ENCODE data around the gene PPP1R3C. TPM values are rescaled to one million over a fixed set of nuclear protein-coding genes. Genes with fewer than 3 reads are reported as not detected.

PPP1R3C gene
- total RNA-seq, 8 experiments from 2014 or later = 5.3 to 41.6 (median 18.4) TPM

DNA sequence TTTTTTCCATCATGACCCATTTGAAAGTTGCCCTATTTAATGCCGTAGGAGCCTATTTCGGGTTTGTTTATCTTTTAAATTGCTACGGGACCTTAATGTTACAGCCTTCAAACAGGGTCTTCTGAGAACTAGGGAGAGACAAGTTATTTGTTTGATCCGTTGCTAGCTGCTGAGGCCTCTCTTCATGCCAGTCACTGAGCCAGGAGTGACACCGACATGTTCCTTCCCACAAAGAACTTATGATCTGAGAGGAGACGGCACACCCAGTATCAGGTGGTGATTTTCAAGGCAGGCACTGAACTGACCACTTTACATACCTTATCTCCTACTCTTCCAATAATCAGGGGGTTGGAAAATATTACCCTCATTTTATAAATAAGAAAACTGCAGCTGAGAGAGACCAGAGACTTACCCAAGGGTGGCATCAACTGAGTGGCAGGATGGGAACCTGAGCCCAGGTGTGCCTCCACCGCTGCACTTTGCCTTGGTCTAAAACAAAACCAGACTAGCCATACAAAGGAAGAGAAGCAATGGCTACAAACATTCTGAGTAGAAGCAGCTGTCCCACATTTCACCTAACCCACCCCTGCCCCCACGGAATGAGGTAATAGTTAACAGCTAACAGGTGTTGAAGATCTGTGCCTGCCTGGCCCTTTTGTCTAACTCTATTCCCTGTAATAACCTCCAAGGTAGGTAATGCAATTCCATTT is 40.5 kb downstream of the PPP1R3C start:
- Histone ChIP-seq H3K4me1 (replicated peaks in 1 of 2) (peaks cover 30 to 46% of the 10 kb centered on the region in 2 donors), H3K4me3 (no peak overlapping the region), H3K27ac (no peak overlapping the region)
- ATAC-seq (replicated peaks in 6 of 8) = peak in 1 of 8 experiments; percentile 3
- WGBS, 10 experiments = 30 to 88% (median 77%) methylated on average over 2 to 8 of the region's 8 CpGs; no CpG with 5 or more reads in 1 of the 10 experiments
- in situ Hi-C loops (cut with MboI; ENCODE audit: low pct_unique_long_range_greater_than_20kb in 2 of 9, low sequenced_read_pairs in 9 of 9, unreplicated experiment in 9 of 9) = no loop called here

DNA sequence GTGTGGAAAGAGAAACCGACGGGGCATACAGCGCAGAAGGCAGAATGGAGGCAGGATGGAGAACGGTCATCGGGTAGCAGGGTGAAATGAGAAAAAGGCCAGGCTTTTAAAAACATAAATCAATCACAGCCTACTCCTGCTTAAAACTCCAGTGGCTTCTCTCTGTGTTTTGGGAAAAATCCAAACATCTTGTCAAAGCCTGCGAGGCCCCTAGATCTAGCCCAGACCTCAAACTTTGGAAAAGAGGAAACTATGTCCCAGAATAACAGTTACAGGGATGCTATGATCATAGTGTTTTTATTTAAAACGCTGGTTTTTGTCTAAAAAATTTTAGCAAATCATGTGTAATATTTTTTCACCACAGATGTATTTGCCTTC is 41.1 kb downstream of the PPP1R3C start:
- ATAC-seq (replicated peaks in 6 of 8) = no peak
- 13 to 72% (median 60%) methylated on average over 1 to 7 of the region's 7 CpGs; no CpG with 5 or more reads in 1 of the 10 experiments for WGBS, 10 experiments
- Histone ChIP-seq H3K27ac (no peak overlapping the region), H3K4me3 (no peak overlapping the region), H3K4me1 (replicated peaks in 1 of 2) (peaks cover 32 to 41% of the 10 kb centered on the region in 2 donors)
- in situ Hi-C loops (cut with MboI; ENCODE audit: low pct_unique_long_range_greater_than_20kb in 2 of 9, low sequenced_read_pairs in 9 of 9, unreplicated experiment in 9 of 9) = no loop called here

DNA sequence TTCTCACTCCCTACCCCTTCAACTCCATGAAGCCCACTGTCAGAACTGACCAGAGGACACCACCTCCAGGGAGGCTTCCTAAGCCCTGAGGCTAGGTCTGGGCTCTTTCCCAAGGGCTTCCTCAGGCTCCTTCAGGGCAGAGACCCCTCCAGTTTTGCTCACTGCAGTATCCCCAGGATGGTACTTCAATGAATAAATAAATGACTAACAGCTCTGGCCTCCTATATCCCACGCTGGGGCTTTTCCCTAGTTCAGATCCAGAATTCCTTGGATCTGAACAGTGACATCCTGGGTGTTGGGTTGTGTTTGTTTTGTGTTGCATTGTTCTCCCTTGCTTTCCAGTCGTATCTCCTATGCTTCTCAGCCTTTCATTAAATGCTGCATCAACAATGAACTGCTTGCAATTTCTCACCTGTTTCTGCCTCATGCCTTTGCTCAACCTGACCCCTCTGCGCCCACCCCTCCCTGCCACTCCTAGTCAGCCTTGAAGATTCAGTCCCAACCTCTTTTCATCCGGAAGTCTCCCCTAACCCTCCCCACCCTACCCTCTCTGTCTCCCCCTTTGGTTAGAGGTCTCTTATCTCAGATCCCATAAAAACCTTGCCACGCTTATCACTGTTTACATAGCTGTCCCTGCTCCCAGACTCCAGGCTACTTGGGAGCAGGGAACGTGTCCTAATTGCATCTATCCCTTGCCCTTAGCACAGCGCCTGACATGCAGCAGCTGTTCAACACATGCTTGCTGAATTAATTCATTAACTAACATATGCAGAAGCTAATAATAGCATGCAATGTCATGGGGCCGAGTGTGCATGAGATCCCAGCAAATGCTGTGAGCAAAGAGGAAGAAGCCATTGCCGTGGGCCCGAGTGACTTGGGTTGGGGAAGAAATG is 41.7 kb downstream of the PPP1R3C start:
- in situ Hi-C loops (cut with MboI; ENCODE audit: low pct_unique_long_range_greater_than_20kb in 2 of 9, low sequenced_read_pairs in 9 of 9, unreplicated experiment in 9 of 9) = no loop called here
- no peak overlapping the region for H3K4me3 ChIP-seq
- H3K4me1 ChIP-seq (replicated peaks in 1 of 2) = peaks cover 32 to 39% of the 10 kb centered on the region in 2 donors
- peak overlapping the region in 1 of 2 donors; percentile 31 for H3K27ac ChIP-seq
- peak; percentile 56 to 86 (median 72) for ATAC-seq (replicated peaks in 6 of 8)
- WGBS, 10 experiments = 0 to 100% (median 39%) methylated on average over 1 to 7 of the region's 10 CpGs; no CpG with 5 or more reads in 1 of the 10 experiments

DNA sequence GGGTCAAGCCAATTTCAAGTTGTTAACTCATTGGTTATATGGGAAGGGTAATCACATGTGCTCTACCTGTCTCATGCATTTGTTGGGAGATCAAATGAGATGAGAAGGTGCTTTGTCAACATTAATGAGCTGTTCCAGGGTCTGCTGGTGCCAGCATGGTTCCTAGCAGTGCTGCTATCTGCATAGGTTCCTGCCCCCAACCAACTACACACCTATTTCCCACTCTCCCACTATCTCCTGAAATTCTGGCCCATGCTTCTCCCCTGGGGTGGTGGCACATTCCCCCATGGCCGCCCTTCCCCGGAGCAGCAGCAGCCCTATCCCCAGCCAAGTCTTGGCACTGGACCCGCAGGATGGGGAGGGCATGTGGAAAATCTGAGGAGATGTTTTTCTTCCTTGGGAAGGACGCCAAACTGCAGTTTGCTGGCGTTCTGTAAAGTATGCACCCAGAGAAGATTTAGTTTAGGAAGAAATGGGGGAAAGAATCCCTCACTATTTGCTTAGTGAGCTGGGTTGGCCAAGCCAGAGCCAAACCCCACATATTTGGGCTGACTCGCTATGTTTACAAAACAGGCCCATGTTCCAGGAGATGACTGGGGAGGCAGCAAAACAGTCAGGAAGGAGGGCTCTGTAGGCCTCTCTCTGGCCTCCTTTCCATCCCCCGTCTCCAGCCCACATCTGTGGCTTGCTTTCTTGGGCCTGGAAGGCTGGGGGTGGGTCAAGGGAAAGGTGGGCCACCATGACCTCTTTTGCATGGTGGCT is 42.5 kb downstream of the PPP1R3C start:
- Histone ChIP-seq H3K4me1 (replicated peaks in 1 of 2) (peaks cover 32 to 39% of the 10 kb centered on the region in 2 donors), H3K27ac (no peak overlapping the region)

DNA sequence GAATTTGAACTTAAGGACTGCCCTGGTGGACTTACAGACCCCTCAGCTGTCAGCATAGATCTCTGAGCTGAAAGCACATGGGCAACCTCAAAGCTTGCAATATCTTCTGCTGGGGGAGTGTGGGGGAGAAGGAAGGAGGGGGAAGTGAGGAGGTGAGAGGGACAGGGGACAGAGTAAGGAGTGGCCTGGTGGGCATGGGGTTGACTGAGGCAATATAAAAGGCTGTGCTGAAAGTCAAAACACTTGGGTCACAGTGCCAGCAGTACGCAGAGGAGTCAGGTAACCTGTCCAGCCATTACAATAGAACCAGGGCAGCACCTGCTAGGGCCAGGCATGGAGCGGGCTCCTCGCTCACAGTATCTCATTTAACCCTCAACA is 43.2 kb downstream of the PPP1R3C start:
- ATAC-seq (replicated peaks in 6 of 8) = no peak
- 100% methylated on average over 1 to 2 of the region's 3 CpGs; no CpG with 5 or more reads in 7 of the 10 experiments for WGBS, 10 experiments
- H3K27ac ChIP-seq = no peak overlapping the region
- in situ Hi-C loops (cut with MboI; ENCODE audit: low pct_unique_long_range_greater_than_20kb in 2 of 9, low sequenced_read_pairs in 9 of 9, unreplicated experiment in 9 of 9) = no loop called here
- H3K4me3 ChIP-seq = no peak overlapping the region
- peaks cover 32 to 39% of the 10 kb centered on the region in 2 donors for H3K4me1 ChIP-seq (replicated peaks in 1 of 2)

More for the DNA sequence above, 42.5 kb downstream of the PPP1R3C start:
- peak in 2 of 8 experiments; percentile 4 for ATAC-seq (replicated peaks in 6 of 8)
- no peak overlapping the region for H3K4me3 ChIP-seq
- in situ Hi-C loops (cut with MboI; ENCODE audit: low pct_unique_long_range_greater_than_20kb in 2 of 9, low sequenced_read_pairs in 9 of 9, unreplicated experiment in 9 of 9) = no loop called here
- 0 to 100% (median 90%) methylated on average over 1 to 5 of the region's 7 CpGs; no CpG with 5 or more reads in 3 of the 10 experiments for WGBS, 10 experiments

DNA sequence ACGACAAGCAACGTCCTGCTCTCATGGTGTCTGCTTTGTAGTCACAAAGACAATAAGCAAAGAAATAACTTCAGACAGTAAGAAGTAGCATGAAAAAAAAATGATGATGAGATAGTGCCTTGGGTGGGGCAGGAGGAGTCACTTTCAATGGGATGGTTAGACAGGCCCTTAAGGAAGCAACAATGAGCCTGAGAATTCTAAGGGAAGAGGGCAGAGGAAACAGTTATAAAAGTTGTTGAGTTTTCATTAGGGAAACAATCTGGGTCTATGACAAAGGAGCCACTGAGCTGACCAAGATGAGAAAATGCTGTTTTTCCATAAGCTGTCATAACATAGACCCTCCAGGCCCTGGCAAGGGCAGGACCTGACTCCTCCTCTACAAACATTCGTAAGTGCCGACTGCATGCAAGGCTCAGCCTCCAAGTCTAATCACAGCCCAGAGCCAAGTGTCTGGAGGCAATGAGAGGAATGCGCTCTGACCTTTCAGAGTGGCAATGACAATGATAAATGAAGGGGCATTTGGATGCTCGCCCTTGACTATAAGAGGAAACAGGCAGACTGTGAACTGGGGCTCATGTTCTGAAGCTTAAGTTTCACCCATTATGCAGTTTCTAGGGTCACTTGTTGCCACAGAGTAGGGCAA is 43.7 kb downstream of the PPP1R3C start:
- Histone ChIP-seq H3K4me3 (no peak overlapping the region), H3K27ac (no peak overlapping the region), H3K4me1 (replicated peaks in 1 of 2) (peaks cover 32 to 39% of the 10 kb centered on the region in 2 donors)
- in situ Hi-C loops (cut with MboI; ENCODE audit: low pct_unique_long_range_greater_than_20kb in 2 of 9, low sequenced_read_pairs in 9 of 9, unreplicated experiment in 9 of 9) = no loop called here
- peak; percentile 10 to 51 (median 34) for ATAC-seq (replicated peaks in 6 of 8)
- 0 to 73% (median 54%) methylated on average over 1 to 6 of the region's 6 CpGs; no CpG with 5 or more reads in 1 of the 10 experiments for WGBS, 10 experiments

DNA sequence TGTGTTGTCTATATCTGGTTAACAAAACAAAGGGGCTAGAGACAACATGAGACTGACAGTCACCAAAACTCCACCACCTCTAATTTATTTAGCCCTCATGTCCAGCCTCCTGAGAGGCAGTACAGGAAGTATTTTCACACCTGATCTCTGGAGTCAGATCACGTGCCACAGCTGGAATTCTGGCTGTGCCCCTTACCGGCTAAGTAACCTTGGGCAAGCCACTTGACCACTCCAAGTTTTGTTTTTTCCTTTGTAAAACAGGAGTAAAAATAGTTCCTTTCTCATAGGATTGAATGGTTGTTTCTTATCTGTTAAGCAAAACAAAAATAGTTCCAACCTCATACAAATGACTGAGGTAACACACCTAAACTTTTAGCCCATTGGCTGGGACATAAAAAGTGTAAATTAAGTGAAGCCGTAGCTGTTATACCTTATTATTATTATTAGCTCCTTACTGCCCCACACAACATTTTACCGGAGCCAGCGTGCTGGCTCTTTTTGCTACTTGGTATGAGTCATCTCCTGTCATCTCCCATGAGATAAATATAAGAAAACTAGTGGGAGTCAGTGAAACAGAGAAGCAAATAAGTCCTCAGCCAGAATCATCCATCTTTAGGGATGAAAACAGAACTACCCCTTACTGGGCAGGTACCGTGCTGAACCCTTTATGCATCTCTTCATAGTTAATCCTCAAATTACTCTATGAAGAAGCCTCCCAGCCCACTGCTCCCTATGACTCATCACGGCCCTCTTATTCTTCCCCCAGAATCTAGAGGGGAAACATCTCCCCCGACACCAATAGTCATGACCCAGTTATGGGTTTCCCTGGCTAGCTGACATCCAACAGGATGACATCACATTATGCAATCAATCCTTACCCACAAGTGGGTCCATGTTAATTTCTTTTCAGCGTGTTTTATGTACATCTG is 44.9 kb downstream of the PPP1R3C start:
- Histone ChIP-seq H3K27ac (no peak overlapping the region), H3K4me3 (no peak overlapping the region), H3K4me1 (replicated peaks in 1 of 2) (peaks cover 32 to 39% of the 10 kb centered on the region in 2 donors)
- peak; percentile 5 to 84 (median 71) for ATAC-seq (replicated peaks in 6 of 8)
- 0 to 84% (median 70%) methylated on average over 1 to 9 of the region's 9 CpGs; no CpG with 5 or more reads in 1 of the 10 experiments for WGBS, 10 experiments
- in situ Hi-C loops (cut with MboI; ENCODE audit: low pct_unique_long_range_greater_than_20kb in 2 of 9, low sequenced_read_pairs in 9 of 9, unreplicated experiment in 9 of 9) = no loop called here

DNA sequence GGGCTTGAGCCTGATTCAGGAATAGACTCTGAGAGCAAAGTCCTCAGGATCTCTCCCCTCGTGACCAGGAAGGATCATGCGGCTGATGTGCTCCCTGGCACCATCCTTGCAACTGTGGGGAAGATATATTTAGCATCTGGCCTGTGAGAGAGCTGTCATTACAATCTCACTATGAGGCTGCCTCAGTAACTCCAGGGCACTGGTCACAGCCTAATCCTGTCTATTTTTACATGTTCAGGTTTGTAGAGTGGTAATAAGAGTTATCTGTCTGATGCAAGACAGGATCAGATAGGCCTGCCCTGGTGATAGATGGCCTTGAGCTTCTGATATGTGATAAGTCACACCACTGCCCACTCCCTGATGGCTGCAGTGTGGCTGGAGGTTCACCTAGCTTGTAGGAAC is 50.7 kb downstream of the PPP1R3C start:
- Histone ChIP-seq H3K4me1 (replicated peaks in 1 of 2) (peaks cover 0 to 4% of the 10 kb centered on the region in 2 donors), H3K4me3 (no peak overlapping the region), H3K27ac (no peak overlapping the region)
- in situ Hi-C loops (cut with MboI; ENCODE audit: low pct_unique_long_range_greater_than_20kb in 2 of 9, low sequenced_read_pairs in 9 of 9, unreplicated experiment in 9 of 9) = no loop called here
- ATAC-seq (replicated peaks in 6 of 8) = peak in 4 of 8 experiments; percentile 43 to 67 (median 54)
- 67 to 100% (median 72%) methylated on average over 1 to 2 of the region's 2 CpGs; no CpG with 5 or more reads in 7 of the 10 experiments for WGBS, 10 experiments

DNA sequence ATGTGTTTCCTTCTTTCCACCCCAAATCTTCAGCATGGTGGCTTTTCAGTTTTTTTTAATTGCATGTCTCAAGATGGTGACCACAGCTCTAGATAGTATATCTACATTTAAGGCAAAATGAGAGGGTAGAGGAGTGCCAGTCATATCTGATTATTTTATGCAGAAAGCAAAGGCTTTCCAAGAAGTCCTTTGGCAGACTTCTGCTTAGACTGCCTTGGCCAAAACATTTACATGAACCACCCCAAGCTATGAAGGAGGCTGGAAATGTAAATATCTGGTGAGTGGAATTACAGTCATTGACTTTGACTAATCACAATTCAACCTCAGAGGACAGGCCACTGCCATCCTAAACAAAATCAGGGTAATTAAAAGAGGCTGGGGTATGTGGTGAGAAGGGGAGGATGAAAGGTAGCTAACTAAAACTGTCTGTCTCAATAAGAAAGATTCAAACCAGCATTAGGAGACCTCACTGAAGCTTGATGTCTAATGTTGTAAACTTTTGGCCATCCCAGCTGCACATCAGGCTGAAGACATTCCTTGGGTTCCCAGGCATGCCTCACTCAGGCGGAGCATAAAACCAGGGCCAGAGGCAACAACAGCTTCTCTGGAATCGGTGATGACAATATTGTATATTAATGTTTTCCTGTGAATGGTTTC is 53.4 kb downstream of the PPP1R3C start:
- in situ Hi-C loops (cut with MboI; ENCODE audit: low pct_unique_long_range_greater_than_20kb in 2 of 9, low sequenced_read_pairs in 9 of 9, unreplicated experiment in 9 of 9) = no loop called here
- peak in 3 of 8 experiments; percentile 88 to 93 (median 92) for ATAC-seq (replicated peaks in 6 of 8)
- no peak overlapping the region for H3K27ac ChIP-seq
- 0 to 92% (median 0%) methylated on average over 1 to 2 of the region's 2 CpGs; no CpG with 5 or more reads in 5 of the 10 experiments for WGBS, 10 experiments
- H3K4me3 ChIP-seq = no peak overlapping the region
- H3K4me1 ChIP-seq (replicated peaks in 1 of 2) = peaks cover 0 to 13% of the 10 kb centered on the region in 2 donors

All from motor neuron (in vitro differentiated cells).